ENCODE results near the gene SPATA46. TPM values are rescaled to one million over a fixed set of nuclear protein-coding genes. Genes with fewer than 3 reads are reported as not detected.
A peak's percentile ranks its signal among the peaks of the same experiment; 100 is the strongest.

Gene SPATA46
- total and polyA plus RNA-seq, 9 of the 15 experiments (the other 6 are each of a cell fraction or from before 2014, with no cell fraction given): 0.04 to 0.11 TPM; not detected in 7

DNA sequence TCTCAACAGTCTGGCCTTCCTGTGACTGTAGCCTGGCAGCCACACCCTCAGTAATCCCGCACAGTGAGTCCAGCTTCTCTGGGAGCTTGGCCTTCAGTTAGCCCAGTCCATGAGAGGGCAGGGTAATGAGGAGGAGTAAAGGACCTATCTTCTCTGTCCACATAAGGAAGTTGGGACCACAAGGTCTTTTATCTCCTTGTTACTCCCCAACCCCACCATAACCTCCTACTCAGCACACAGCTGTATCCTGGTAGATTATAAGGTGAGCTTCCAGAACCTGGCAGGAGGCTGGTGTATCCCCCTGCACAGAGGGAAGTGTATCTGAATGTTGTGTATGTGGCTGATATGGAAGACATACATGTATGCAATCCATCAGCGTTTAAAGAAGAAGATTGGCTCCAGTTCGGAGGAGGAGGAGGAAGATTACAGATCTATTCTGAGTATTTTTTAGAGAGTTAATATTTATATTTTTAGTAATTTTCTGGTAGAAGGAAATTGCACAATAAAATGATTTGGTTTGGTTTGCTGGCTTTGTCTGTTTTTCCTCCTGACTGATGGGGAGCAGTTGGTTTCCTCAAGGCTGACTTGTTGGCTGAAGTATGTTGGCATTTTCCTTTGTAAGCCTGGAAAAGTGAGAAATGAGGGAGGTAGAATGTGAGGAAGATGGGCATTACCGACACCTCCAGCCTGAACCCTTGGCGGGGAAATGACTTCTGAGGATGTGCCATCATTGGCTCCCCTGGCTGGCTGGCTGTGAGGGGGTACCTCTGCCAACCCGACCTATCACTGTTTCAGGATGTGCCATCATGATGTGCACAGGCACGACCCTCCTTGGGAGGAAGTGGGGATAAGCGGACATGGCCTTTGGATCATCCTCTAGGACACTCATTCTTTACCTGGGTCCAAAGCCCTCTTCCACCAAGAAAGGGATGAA, 9.9 kb upstream of the SPATA46 start (continued):
- TF ChIP-seq, protein P1, sequence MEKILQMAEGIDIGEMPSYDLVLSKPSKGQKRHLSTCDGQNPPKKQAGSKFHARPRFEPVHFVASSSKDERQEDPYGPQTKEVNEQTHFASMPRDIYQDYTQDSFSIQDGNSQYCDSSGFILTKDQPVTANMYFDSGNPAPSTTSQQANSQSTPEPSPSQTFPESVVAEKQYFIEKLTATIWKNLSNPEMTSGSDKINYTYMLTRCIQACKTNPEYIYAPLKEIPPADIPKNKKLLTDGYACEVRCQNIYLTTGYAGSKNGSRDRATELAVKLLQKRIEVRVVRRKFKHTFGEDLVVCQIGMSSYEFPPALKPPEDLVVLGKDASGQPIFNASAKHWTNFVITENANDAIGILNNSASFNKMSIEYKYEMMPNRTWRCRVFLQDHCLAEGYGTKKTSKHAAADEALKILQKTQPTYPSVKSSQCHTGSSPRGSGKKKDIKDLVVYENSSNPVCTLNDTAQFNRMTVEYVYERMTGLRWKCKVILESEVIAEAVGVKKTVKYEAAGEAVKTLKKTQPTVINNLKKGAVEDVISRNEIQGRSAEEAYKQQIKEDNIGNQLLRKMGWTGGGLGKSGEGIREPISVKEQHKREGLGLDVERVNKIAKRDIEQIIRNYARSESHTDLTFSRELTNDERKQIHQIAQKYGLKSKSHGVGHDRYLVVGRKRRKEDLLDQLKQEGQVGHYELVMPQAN (IDR thresholded peaks at IDR 0.05; ENCODE audit: borderline replicate concordance): no peak
- TF ChIP-seq MECOM (CRISPR knock-in tag; IDR thresholded peaks at IDR 0.05) (peak; percentile 75; the same call in 1 of the 2 replicates), GATA2 (CRISPR knock-in tag; IDR thresholded peaks at IDR 0.05) (peak; percentile 96), HDAC2 (IDR thresholded peaks at IDR 0.05) (peak; percentile 85; the same call in 1 of the 2 replicates), HNRNPLL (IDR thresholded peaks at IDR 0.05; ENCODE audit: low read depth, low read length, poor library complexity, severe bottlenecking) (no peak), RFX5 (IDR thresholded peaks at IDR 0.05; ENCODE audit: low read depth, low read length) (no peak), TAF9B (IDR thresholded peaks at IDR 0.05; ENCODE audit: partially characterized antibody) (no peak), FOSL1 (tag; conservative IDR thresholded peaks at IDR 0.05) (peak; percentile 52; the same call in 1 of the 2 replicates), WHSC1 (IDR thresholded peaks at IDR 0.05; ENCODE audit: low read length) (no peak), PHF20 (IDR thresholded peaks at IDR 0.05; ENCODE audit: partially characterized antibody) (peak; percentile 38), PHB (CRISPR knock-in tag; IDR thresholded peaks at IDR 0.05) (no peak), ATF7 (IDR thresholded peaks at IDR 0.05) (peak; percentile 58), SMAD4 (CRISPR knock-in tag; conservative IDR thresholded peaks at IDR 0.05) (peak; percentile 83), NFE2 (IDR thresholded peaks at IDR 0.05; ENCODE audit: low read depth) (peak; percentile 65; the same call in 1 of the 2 replicates), CBX3 (IDR thresholded peaks at IDR 0.05; ENCODE audit: borderline replicate concordance in 1 of 2, low read length in 2 of 2) (peak in 1 of 2 experiments; percentile 90; a peak in 2 of 3 replicates), ZFP30 (CRISPR knock-in tag; IDR thresholded peaks at IDR 0.05; ENCODE audit: borderline replicate concordance) (no peak), ESRRB (CRISPR knock-in tag; IDR thresholded peaks at IDR 0.05; ENCODE audit: borderline replicate concordance) (no peak), ZNF408 (CRISPR knock-in tag; IDR thresholded peaks at IDR 0.05; ENCODE audit: low read depth) (no peak)
- TF ChIP-seq, protein P2, sequence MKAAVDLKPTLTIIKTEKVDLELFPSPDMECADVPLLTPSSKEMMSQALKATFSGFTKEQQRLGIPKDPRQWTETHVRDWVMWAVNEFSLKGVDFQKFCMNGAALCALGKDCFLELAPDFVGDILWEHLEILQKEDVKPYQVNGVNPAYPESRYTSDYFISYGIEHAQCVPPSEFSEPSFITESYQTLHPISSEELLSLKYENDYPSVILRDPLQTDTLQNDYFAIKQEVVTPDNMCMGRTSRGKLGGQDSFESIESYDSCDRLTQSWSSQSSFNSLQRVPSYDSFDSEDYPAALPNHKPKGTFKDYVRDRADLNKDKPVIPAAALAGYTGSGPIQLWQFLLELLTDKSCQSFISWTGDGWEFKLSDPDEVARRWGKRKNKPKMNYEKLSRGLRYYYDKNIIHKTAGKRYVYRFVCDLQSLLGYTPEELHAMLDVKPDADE (conservative IDR thresholded peaks at IDR 0.05; ENCODE audit: control insufficient read depth, low read depth, low read length): peak; percentile 81
- TF ChIP-seq, protein P3, sequence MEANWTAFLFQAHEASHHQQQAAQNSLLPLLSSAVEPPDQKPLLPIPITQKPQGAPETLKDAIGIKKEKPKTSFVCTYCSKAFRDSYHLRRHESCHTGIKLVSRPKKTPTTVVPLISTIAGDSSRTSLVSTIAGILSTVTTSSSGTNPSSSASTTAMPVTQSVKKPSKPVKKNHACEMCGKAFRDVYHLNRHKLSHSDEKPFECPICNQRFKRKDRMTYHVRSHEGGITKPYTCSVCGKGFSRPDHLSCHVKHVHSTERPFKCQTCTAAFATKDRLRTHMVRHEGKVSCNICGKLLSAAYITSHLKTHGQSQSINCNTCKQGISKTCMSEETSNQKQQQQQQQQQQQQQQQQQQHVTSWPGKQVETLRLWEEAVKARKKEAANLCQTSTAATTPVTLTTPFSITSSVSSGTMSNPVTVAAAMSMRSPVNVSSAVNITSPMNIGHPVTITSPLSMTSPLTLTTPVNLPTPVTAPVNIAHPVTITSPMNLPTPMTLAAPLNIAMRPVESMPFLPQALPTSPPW (CRISPR knock-in tag; IDR thresholded peaks at IDR 0.05): peak; percentile 64
- TF ChIP-seq, protein P4, sequence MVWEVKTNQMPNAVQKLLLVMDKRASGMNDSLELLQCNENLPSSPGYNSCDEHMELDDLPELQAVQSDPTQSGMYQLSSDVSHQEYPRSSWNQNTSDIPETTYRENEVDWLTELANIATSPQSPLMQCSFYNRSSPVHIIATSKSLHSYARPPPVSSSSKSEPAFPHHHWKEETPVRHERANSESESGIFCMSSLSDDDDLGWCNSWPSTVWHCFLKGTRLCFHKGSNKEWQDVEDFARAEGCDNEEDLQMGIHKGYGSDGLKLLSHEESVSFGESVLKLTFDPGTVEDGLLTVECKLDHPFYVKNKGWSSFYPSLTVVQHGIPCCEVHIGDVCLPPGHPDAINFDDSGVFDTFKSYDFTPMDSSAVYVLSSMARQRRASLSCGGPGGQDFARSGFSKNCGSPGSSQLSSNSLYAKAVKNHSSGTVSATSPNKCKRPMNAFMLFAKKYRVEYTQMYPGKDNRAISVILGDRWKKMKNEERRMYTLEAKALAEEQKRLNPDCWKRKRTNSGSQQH (CRISPR knock-in tag; IDR thresholded peaks at IDR 0.05): no peak
